ENCODE data around the gene FAM236B.
"Not testable (repeated sequence)": the region's sequence is repeated elsewhere in the genome, so short reads cannot be mapped to it uniquely, and the experiment has no call there.

GRCh38 chrX:72788142-72788541 is 5.7 kb upstream of the FAM236B start:
- TF ChIP-seq CTCF (conservative IDR thresholded peaks at IDR 0.05; ENCODE audit: low read depth, low read length); EZH2 (IDR thresholded peaks at IDR 0.05; ENCODE audit: low read length, unreplicated experiment); EZH2phosphoT487 (IDR thresholded peaks at IDR 0.05; ENCODE audit: borderline replicate concordance, low read length): not testable (repeated sequence)
